NT2/D1 (cell line): ENCODE results near the gene NRXN3.

Source experiments
- SUZ12 ChIP-seq: IDR thresholded peaks from 2 replicates; pipeline ENCODE4 v1.6.1; 2011; ENCODE audit not compliant: insufficient read length, insufficient read depth; ENCODE audit errors: extremely low read depth
- YY1 ChIP-seq: IDR thresholded peaks from 2 replicates; pipeline ENCODE4 v1.6.1; 2011; ENCODE audit not compliant: insufficient read length, insufficient read depth
- ZNF274 ChIP-seq: IDR thresholded peaks from 2 replicates; pipeline ENCODE4 v1.6.1; 2011; ENCODE audit warnings: mild to moderate bottlenecking, low read depth, low read length

- TF ChIP-seq YY1 (no peak), ZNF274 (no peak), SUZ12 (no peak)
Measured at GRCh38 chr14:79242666-79243065, 1072.5 kb downstream of the NRXN3 start.
